ENCODE measurements around the gene LINC01488.

DNA sequence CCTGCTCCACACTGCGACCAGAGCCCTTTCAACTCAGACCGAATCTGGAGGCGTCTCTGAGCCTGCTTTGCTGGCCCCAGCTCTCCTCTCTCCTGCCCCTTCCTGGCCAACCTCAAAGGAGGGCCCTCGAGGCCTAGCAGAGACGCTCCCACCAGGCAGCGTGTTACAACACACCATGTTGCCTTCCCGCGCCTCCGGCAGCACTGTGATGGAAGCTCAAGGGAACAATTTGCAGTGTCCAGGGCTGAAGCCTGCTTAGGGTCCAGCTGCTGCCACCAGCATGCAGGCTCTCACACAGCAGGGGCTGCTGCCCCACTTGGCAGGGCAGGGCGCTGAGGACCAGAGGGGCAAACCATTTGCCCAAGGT is 18.4 kb downstream of the LINC01488 start:
- TF ChIP-seq, protein P1, sequence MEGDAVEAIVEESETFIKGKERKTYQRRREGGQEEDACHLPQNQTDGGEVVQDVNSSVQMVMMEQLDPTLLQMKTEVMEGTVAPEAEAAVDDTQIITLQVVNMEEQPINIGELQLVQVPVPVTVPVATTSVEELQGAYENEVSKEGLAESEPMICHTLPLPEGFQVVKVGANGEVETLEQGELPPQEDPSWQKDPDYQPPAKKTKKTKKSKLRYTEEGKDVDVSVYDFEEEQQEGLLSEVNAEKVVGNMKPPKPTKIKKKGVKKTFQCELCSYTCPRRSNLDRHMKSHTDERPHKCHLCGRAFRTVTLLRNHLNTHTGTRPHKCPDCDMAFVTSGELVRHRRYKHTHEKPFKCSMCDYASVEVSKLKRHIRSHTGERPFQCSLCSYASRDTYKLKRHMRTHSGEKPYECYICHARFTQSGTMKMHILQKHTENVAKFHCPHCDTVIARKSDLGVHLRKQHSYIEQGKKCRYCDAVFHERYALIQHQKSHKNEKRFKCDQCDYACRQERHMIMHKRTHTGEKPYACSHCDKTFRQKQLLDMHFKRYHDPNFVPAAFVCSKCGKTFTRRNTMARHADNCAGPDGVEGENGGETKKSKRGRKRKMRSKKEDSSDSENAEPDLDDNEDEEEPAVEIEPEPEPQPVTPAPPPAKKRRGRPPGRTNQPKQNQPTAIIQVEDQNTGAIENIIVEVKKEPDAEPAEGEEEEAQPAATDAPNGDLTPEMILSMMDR (IDR thresholded peaks at IDR 0.05; ENCODE audit: insufficient read depth, low read depth, low read length), result no peak
- no peak for TF ChIP-seq EZH2 (IDR thresholded peaks at IDR 0.05; ENCODE audit: insufficient read depth, low read length)
